ENCODE data around the gene RTRAF.

RTRAF gene

GRCh38 chr14:51989293-51990234, at the start of gene RTRAF:
RTRAF (plus strand) TSS chr14:51989546; CDS start chr14:51989640, 94 bp downstream.
- peak; percentile 85 to 97 for DNase-seq

DNA sequence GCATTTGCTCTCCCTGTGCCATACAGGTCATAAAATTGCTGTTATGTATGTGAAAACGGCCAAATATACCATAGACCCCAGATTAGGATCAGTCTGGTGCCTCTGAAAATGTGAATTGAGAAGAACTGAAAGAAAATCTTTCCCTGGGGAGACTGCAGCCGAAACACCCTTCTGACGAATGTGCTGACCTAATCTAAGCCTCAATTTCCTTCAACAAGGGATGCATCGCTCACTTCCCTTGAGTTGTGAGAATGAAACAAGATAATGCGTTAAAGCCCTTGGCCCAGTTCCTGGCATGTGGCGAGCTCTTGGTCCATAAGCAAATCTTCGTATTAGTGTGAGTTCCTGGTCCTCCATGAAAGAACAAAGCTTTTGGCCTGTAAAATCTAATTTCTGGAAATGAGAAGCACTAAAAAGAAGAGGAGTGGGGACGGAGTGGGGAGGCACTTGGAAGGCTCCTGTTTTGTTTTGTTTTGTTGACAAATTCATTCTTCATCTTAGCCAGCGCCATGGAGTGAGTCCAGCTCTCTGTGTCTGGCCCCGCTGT, 49.5 kb upstream of the RTRAF start:
- DNase-seq, result no peak

DNA sequence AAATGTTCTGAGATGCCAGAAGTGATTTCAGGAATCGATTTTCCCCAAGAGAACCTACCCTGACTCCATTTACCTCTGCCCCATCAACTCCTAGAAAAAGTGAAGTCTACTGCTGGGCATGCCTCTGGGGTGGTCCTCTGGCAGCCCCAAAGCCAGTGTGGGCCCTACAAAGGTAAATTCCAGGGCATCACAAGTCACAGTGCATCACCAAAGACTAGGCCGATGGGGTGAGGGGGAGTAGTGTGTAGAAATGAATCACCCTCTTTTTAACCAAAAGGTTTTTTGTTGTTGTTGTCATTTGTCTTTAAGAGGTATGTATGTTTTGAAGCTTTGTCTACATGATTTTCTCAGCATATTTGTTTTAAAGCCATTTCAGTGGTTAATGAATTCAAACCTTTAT, 46.4 kb upstream of the RTRAF start:
- DNase-seq, result no peak

DNA sequence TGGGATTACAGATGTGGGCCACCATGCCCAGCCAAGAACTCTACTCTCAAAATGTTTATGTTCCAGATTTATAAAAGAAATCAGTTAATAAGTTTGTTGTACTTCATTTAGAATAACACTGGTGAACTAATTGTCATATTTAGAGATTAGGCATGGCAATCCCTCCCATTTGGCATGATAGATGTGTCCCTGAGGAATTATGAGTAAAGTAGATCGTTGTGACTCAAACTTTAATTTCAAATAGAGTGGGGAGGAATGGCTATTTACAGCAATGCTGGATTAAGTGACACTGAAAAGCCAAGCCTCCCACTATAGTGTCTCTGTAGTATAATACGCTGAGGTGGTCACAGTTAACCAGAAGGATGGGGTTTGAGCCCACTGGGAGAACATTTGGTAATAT, 39.3 kb upstream of the RTRAF start:
- DNase-seq, result no peak

GRCh38 chr14:51951656-51952055, 37.7 kb upstream of the RTRAF start:
- DNase-seq, result no peak

- DNase-seq, result no peak
These were observed 35.3 kb upstream of the RTRAF start for GRCh38 chr14:51954031-51954430.

DNA sequence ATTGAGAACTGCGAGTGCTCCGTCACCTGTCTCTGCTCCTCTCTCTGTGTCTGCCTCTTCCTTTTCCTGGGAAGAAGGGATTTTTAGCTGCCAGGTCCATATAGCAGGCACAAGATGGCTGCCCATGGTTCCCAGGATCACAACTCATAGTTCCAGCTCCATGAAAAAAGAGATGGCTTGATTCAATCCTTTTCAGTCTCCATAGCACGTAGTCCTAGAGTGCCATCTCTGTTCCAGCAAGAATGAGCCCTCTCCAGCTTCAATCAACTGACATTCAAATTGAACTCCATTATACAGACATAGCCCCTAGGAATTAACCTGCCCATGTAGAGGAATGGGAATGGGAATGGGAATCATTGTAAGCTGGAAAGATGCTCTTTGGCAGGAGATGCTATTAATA, 34.7 kb upstream of the RTRAF start:
- peak in 1 of 2 experiments; percentile 18 for DNase-seq

DNA sequence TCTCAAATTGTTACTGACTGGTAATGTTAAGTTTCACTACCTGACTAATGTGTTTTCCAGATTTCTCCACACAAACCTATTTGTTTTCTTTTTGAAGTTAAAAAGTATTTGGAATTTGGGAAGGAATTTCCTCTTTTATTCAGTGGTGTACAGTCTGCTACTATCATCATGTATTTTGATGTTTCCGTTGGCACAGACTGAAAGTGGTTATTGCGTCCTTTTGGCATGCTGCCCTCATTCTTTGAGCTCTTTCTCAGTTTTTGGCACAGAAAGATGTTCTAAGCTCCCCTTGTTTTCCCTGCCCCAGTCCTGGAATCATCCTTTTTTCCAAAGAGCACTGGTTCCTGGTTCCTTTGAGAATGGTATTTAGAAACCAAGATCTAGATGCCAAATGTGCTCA, 31.4 kb upstream of the RTRAF start:
- no peak for DNase-seq

DNA sequence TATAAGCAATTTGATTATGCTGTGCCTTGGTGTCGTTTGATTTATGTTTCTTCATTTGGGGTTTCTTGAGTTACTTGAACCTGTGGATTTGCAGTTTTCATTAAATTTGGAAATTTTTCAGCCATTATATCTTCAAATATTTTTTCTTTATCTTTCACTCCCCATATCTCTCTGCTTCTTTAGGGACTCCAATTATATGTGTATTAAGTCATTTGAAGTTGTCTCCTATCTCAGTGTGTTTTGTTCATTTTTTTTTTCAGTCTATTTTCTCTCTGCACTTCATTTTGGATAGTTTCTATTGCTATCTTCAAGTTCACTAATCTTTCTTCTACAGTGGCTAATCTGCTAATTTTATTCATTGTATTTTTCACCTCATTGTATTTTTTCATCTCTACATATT, 29.4 kb upstream of the RTRAF start:
- DNase-seq, result no peak

DNA sequence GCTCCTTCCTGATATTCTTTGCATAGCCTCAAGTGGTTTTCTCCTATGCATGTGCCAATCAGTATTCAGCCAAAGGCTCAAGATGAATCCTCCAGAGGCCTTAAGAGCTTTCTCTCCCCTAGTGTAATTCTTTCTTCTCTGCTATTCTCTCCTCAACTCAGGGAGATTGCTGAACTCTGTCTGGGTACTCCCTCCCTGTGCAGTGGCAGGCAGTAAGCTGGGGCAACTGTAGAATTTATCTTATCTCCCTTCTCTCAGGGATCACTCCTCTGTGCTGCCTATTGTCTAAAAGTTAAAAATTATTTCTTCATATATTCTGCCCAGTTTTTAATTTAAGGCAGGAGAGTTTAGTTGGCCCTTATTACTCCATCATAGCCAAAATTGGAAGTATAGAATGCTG, 28.5 kb upstream of the RTRAF start:
- no peak for DNase-seq

DNA sequence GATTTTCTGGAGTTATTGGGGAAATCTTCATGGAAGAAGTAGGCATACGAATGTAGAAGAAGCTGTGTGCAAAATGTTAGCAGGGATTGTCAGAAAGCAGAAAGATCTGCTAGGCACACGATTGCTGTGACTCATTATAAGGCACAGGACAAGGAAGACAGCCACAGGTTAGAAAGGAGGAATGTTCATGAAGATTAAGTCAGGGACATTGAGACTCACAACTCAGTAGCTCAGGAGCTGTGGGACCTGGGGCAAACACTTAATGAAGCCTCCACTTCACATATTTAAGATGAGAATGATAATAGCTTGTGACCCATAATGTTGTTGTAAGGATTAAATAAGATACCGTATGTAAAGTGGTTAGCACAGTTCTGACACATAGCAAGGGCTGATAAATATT, 26.6 kb upstream of the RTRAF start:
- no peak for DNase-seq

GRCh38 chr14:51963286-51963685, 26.1 kb upstream of the RTRAF start:
- no peak for DNase-seq

- no peak for DNase-seq
These were observed 21.8 kb upstream of the RTRAF start for GRCh38 chr14:51967521-51967920.

DNA sequence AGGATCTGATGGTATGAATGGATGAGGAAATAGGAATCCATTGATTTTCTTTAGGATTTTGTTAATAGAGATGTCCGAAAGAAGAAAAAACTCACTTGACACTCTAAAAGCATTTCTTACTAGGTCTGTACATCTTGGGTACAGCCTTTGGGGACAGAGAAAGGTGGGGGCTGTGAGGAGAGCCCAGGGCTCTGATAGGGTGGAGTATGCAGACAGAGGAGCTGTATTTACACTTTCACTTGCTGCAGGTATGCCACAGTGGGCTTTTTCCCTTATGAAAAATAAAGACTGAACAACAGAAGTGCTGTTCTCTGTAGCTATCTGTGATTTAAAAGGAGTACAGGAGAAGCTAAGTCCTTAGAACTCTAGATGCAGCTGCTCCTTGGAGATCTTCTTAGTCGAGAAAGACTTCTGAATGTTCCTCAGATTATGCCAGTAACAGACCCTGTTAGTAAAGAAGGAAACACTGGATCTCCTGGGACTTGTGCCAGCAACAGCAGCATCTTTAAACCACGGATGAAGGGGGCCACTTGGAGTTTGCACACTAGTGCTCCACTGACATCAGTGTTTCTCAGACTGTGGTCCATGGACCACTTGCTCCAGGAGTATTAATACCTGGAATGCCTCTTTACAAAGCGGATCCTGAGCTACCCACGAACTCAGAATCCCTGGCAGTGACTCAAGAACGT, 19.4 kb upstream of the RTRAF start:
- no peak for DNase-seq

- no peak for DNase-seq
These were observed 16.8 kb upstream of the RTRAF start for GRCh38 chr14:51972566-51972965.

DNA sequence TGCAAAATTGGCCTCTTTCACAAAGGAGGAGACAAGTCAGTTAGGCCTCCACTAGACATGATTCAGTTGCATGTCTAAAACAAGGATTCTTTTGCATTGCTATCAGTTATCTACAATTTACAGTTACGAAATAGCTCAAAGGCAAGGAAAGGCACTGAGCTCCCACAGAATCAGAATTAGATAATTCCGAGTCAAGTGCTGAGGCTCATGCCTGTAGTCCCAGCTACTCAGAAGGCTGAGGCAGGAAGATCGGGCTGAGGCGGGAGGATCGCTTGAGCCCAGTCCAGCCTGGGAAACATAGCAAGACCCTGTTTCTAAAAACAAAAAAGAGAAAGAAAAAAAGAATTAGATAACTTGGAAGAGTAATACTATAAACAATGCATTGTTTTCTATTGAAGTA, 12.3 kb upstream of the RTRAF start:
- DNase-seq, result no peak

GRCh38 chr14:51978681-51979085, 10.7 kb upstream of the RTRAF start:
- no peak for DNase-seq

DNA sequence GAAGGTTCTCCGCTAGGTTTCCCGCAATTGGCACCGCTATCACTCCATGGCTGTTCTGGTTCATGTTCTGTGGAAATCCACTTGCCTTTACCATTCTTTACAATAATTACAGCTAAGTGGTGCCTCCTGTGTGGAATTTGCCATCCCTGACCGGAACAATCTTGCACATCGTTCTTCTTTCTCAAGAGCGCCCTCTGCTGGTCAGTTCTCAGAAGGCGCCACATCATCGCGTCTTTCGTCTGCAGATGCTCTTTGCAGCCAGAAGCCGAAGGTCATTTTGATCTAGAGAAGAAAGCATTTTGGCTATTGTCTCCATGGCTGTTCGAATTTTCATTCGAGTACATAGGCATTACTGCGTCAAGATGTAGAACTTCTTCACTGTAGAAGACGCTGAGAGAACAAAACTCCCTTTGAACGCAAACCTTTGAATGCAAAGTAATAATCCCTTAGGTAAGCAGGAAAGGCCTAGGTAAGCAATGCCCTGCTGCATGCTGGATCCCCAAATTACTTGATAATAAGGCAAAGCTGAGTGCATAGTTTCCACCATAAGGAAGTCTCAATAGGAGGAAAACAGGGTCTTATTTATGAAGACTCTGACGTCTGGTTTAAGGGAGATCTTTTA, 10.1 kb upstream of the RTRAF start:
- peak; percentile 54 to 83 for DNase-seq

DNA sequence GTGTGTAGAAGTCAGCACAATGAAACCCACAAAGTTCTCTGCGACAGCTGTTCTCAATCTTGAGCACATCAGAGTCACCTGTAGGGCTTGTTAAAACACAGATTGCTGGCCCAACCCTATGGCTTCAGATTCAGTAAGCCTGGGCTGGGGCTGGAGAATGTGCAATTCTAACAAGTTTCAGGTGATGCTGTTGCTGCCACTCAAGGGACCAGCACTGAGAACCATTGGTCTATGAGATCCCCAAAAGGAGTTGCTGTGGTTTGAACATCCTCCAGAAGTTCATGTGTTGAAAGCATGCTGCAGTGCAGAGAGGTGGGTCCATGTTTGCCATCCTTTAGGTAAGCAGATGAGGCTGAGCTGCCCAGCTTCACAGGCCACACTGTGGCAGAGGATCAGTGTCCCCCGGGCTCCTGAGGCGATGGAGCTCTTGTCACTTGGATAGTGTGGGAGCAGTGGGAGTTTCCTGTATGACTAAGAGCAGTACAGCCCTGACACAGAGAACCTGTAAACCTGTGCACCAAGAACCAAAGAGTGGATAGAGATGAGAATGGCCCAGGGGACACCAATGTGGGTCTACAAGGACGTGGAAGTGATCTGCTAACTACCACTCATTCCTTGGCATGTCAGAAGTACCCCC, 8.0 kb upstream of the RTRAF start:
- no peak for DNase-seq

DNA sequence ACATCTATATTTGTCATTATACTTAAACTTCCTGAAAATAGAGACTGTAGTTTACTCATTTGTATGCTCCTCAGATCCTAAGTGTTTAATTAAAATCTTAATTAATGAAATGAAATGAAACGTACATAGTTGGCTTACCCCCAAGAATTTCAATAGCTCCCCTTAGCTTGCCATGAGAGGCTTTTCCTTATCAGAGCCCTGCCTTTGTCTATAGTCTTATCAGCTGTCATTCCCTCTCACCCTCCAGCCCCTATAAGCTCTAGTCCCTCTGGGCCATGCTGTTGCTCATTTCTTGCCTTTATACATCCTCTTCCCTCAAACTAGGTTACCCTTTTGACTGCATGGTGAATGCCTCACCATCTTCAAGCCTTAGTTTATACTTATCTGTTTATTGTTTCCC, 1.1 kb upstream of the RTRAF start:
- no peak for DNase-seq

DNA sequence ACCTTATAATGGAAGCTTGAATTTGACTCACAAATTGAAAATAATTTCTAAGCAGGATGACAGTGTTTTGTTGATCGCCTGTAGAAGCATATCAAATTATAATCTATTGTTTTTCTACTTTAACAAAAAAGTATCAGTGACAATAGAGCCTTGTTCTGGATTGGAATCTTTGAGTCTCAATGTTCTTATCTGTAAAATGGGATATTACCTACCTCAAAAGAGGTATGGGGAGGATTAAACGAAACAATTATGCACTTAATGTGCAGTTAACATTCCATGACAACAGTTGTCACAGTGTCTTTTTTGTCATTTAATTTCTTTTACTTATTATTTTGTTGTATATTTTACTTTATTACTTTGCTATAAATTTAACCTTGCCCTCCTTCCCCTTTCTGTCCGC, 1.1 kb downstream of the RTRAF start:
- DNase-seq, result no peak

- DNase-seq, result no peak
These were observed 4.1 kb downstream of the RTRAF start for GRCh38 chr14:51993285-51993920.

Data from NCI-H526 (cell line).